Measurements from ENCODE around the gene CD58.

DNA sequence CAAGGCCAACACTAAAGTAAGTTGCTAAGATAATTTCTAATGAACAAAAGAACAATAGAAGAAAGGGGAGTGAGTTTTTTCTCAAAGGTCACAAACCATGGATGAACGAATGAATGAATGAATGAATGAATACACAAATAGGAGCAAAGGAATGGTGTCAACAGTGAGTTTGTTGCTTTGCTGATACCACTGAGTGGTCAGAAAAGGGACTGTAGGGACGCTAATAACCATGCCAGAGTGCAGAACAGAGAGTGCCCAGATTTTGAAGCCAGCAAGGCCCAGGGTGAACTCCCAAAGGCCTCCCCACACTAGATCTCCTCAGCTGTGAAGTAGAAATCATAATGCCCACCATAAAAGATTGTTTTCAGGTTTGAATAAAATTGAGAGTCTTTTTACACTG, 15.9 kb downstream of the CD58 start:
- TF ChIP-seq SIN3A (IDR thresholded peaks at IDR 0.05; ENCODE audit: borderline replicate concordance, insufficient read depth, low read length) = no peak
- TF ChIP-seq, protein P1, sequence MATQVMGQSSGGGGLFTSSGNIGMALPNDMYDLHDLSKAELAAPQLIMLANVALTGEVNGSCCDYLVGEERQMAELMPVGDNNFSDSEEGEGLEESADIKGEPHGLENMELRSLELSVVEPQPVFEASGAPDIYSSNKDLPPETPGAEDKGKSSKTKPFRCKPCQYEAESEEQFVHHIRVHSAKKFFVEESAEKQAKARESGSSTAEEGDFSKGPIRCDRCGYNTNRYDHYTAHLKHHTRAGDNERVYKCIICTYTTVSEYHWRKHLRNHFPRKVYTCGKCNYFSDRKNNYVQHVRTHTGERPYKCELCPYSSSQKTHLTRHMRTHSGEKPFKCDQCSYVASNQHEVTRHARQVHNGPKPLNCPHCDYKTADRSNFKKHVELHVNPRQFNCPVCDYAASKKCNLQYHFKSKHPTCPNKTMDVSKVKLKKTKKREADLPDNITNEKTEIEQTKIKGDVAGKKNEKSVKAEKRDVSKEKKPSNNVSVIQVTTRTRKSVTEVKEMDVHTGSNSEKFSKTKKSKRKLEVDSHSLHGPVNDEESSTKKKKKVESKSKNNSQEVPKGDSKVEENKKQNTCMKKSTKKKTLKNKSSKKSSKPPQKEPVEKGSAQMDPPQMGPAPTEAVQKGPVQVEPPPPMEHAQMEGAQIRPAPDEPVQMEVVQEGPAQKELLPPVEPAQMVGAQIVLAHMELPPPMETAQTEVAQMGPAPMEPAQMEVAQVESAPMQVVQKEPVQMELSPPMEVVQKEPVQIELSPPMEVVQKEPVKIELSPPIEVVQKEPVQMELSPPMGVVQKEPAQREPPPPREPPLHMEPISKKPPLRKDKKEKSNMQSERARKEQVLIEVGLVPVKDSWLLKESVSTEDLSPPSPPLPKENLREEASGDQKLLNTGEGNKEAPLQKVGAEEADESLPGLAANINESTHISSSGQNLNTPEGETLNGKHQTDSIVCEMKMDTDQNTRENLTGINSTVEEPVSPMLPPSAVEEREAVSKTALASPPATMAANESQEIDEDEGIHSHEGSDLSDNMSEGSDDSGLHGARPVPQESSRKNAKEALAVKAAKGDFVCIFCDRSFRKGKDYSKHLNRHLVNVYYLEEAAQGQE (IDR thresholded peaks at IDR 0.05; ENCODE audit: insufficient read depth in 1 of 2, low read depth in 2 of 2, low read length in 2 of 2) = no peak
- TF ChIP-seq TAF1 (IDR thresholded peaks at IDR 0.05; ENCODE audit: borderline replicate concordance, insufficient read depth, low read length) = no peak
- no peak for TF ChIP-seq POLR2AphosphoS5 (IDR thresholded peaks at IDR 0.05; ENCODE audit: low read depth, low read length)
